HG03066 (cell line): ENCODE results near the gene EFNA4.

Experiments
- ATAC-seq: cut with Tn5 transposase; IDR thresholded peaks from one replicate; pipeline ENCODE4 v1.9.1; 2021; ENCODE audit warnings: low read depth; ENCODE audit not compliant: unreplicated experiment

The EFNA4 gene

GRCh38 chr1:155071701-155072100 lies 8.2 kb downstream of the EFNA4 start:
- no peak for ATAC-seq

GRCh38 chr1:155072531-155073289 lies 9.2 kb downstream of the EFNA4 start:
- no peak for ATAC-seq

- ATAC-seq = no peak
Measured at GRCh38 chr1:155073377-155074242, 10.1 kb downstream of the EFNA4 start.

- ATAC-seq = no peak
Measured at GRCh38 chr1:155075535-155075934, 12.0 kb downstream of the EFNA4 start.

- ATAC-seq = no peak
Measured at GRCh38 chr1:155076371-155076770, 12.8 kb downstream of the EFNA4 start.

- ATAC-seq = no peak
Measured at GRCh38 chr1:155077346-155077745, 13.8 kb downstream of the EFNA4 start.

GRCh38 chr1:155077758-155078445 lies 14.4 kb downstream of the EFNA4 start:
- no peak for ATAC-seq

GRCh38 chr1:155078469-155079209 lies 15.1 kb downstream of the EFNA4 start, which contains the start of gene EFNA3:
TSS of gene EFNA3 (plus strand) at chr1:155078837. CDS start at chr1:155078942, 105 bp downstream.
- ATAC-seq = no peak

GRCh38 chr1:155079210-155079486 lies 15.6 kb downstream of the EFNA4 start:
- ATAC-seq = no peak

GRCh38 chr1:155079487-155080311 lies 16.2 kb downstream of the EFNA4 start:
- ATAC-seq = no peak

- ATAC-seq = no peak
Measured at GRCh38 chr1:155080312-155081228, 17.0 kb downstream of the EFNA4 start.

GRCh38 chr1:155081472-155082300 lies 18.1 kb downstream of the EFNA4 start:
- ATAC-seq = no peak

- no peak for ATAC-seq
Measured at GRCh38 chr1:155082301-155083051, 18.9 kb downstream of the EFNA4 start.

- no peak for ATAC-seq
Measured at GRCh38 chr1:155083052-155083541, 19.6 kb downstream of the EFNA4 start.

- ATAC-seq = no peak
Measured at GRCh38 chr1:155083865-155084721, 20.6 kb downstream of the EFNA4 start.
